GM23338 (cell line): ENCODE data around the gene ZMYND8. TPM values are rescaled to one million over a fixed set of nuclear protein-coding genes. Genes with fewer than 3 reads are reported as not detected.

ENCODE experiments used
- CREB1 ChIP-seq: fragments of 250-450 bp; sonication (Bioruptor Pico); IDR thresholded peaks from 2 replicates; pipeline ENCODE4 v1.5.0; 2020; ENCODE audit warnings: low read depth, mild to moderate bottlenecking, moderate library complexity
- EZH2 ChIP-seq: fragments of 200-600 bp; sonication (generic); IDR thresholded peaks from one replicate; pipeline ENCODE4 v1.8.0; 2017; ENCODE audit warnings: antibody characterized with exemption, mild to moderate bottlenecking, low read depth; ENCODE audit not compliant: unreplicated experiment
- EZH2phosphoT487 ChIP-seq: fragments of 200-600 bp; sonication (generic); IDR thresholded peaks from one replicate; pipeline ENCODE4 v1.8.1; 2018; ENCODE audit warnings: antibody characterized with exemption; ENCODE audit not compliant: unreplicated experiment
- JUNB ChIP-seq: IDR thresholded peaks from one replicate; pipeline ENCODE4 v1.6.1; 2016; ENCODE audit warnings: antibody characterized with exemption; ENCODE audit not compliant: unreplicated experiment
- NANOG ChIP-seq: IDR thresholded peaks from 2 replicates; pipeline ENCODE4 v1.6.1; 2016; ENCODE audit warnings: antibody characterized with exemption, borderline replicate concordance
- POLR2AphosphoS5 ChIP-seq: IDR thresholded peaks from 2 replicates; pipeline ENCODE4 v1.6.1; 2016; ENCODE audit warnings: antibody characterized with exemption, low read depth
- STAT1 ChIP-seq: IDR thresholded peaks from one replicate; pipeline ENCODE4 v1.6.1; 2016; ENCODE audit warnings: antibody characterized with exemption; ENCODE audit not compliant: unreplicated experiment
- ZNF114 ChIP-seq: fragments of 250-450 bp; sonication (Bioruptor Pico); IDR thresholded peaks from 2 replicates; pipeline ENCODE4 v1.5.0; 2020; ENCODE audit warnings: mild to moderate bottlenecking, moderate library complexity
- polyA plus RNA-seq: library from polyadenylated mRNA; unstranded; fragments of >200 nt; fragmentation: Nextera tagmentation; extraction: Ambion mirVana; gene quantifications from 2 replicates; pipeline ENCODE4 v1.2.1, GENCODE V29; 2016
- total RNA-seq: library from RNA; depleted of rRNA; stranded (reverse); fragments of >200 nt; shearing (Covaris generic); gene quantifications from 2 replicates; pipeline ENCODE4 v1.2.3, GENCODE V29; 2014
- TF ChIP-seq, protein P1 (sequence below): fragments of 250-450 bp; sonication (Bioruptor Pico); IDR thresholded peaks from 2 replicates; pipeline ENCODE4 v1.5.0; 2020; ENCODE audit warnings: mild to moderate bottlenecking, moderate library complexity
- TF ChIP-seq, protein P2 (sequence below): IDR thresholded peaks from 2 replicates; pipeline ENCODE4 v1.6.1; 2016; ENCODE audit warnings: antibody characterized with exemption

Gene ZMYND8
- total and polyA plus RNA-seq, 2 experiments from 2014 or later, result 70.9 to 128 TPM

DNA sequence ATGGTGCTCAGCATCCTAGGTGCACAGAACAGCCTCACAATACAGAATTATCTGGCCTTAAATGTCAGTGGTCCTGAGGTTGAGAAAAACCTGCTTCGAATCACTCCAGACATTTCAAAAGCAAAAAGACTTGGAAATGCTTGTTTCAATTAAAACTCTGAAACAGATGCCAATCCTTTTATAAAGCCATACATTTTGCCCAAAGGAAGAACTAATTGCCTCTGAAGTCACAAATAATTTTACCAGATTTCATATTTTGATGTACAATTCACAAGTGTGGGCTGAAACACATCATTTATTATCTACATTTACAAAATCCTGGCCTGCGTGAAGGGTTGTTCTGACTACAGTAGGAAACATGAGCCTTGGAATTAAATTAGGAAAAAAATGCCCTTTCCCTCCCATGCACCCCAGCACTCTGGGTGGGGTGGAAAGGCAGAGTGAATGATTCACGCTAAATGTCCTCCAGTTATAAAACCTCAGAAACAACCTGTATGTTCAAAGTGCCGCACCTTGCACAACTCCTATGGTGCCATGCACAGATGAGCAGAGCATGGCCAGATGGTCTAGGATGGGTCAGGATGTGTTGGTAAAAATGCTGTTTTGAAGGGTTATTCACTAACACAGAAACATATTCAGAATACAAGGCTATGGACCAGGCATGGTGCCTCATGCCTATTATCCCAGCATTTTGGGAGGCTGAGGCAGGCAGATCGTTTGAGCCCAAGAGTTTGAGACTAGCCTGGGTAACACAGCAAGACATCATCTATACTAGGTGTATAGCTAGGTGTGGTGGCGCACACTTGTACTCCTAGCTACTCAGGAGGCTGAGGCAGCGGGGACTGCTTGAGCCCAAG is 87.0 kb downstream of the ZMYND8 start (continued):
- TF ChIP-seq, protein P1, sequence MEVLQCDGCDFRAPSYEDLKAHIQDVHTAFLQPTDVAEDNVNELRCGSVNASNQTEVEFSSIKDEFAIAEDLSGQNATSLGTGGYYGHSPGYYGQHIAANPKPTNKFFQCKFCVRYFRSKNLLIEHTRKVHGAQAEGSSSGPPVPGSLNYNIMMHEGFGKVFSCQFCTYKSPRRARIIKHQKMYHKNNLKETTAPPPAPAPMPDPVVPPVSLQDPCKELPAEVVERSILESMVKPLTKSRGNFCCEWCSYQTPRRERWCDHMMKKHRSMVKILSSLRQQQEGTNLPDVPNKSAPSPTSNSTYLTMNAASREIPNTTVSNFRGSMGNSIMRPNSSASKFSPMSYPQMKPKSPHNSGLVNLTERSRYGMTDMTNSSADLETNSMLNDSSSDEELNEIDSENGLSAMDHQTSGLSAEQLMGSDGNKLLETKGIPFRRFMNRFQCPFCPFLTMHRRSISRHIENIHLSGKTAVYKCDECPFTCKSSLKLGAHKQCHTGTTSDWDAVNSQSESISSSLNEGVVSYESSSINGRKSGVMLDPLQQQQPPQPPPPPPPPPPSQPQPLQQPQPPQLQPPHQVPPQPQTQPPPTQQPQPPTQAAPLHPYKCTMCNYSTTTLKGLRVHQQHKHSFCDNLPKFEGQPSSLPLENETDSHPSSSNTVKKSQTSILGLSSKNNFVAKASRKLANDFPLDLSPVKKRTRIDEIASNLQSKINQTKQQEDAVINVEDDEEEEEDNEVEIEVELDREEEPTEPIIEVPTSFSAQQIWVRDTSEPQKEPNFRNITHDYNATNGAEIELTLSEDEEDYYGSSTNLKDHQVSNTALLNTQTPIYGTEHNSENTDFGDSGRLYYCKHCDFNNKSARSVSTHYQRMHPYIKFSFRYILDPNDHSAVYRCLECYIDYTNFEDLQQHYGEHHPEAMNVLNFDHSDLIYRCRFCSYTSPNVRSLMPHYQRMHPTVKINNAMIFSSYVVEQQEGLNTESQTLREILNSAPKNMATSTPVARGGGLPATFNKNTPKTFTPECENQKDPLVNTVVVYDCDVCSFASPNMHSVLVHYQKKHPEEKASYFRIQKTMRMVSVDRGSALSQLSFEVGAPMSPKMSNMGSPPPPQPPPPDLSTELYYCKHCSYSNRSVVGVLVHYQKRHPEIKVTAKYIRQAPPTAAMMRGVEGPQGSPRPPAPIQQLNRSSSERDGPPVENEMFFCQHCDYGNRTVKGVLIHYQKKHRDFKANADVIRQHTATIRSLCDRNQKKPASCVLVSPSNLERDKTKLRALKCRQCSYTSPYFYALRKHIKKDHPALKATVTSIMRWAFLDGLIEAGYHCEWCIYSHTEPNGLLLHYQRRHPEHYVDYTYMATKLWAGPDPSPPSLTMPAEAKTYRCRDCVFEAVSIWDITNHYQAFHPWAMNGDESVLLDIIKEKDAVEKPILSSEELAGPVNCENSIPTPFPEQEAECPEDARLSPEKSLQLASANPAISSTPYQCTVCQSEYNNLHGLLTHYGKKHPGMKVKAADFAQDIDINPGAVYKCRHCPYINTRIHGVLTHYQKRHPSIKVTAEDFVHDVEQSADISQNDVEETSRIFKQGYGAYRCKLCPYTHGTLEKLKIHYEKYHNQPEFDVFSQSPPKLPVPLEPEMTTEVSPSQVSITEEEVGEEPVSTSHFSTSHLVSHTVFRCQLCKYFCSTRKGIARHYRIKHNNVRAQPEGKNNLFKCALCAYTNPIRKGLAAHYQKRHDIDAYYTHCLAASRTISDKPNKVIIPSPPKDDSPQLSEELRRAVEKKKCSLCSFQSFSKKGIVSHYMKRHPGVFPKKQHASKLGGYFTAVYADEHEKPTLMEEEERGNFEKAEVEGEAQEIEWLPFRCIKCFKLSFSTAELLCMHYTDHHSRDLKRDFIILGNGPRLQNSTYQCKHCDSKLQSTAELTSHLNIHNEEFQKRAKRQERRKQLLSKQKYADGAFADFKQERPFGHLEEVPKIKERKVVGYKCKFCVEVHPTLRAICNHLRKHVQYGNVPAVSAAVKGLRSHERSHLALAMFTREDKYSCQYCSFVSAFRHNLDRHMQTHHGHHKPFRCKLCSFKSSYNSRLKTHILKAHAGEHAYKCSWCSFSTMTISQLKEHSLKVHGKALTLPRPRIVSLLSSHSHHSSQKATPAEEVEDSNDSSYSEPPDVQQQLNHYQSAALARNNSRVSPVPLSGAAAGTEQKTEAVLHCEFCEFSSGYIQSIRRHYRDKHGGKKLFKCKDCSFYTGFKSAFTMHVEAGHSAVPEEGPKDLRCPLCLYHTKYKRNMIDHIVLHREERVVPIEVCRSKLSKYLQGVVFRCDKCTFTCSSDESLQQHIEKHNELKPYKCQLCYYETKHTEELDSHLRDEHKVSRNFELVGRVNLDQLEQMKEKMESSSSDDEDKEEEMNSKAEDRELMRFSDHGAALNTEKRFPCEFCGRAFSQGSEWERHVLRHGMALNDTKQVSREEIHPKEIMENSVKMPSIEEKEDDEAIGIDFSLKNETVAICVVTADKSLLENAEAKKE (CRISPR knock-in tag), result no peak
- no peak for TF ChIP-seq NANOG
- no peak for TF ChIP-seq STAT1
- TF ChIP-seq CREB1 (CRISPR knock-in tag), result no peak
- TF ChIP-seq, protein P2, sequence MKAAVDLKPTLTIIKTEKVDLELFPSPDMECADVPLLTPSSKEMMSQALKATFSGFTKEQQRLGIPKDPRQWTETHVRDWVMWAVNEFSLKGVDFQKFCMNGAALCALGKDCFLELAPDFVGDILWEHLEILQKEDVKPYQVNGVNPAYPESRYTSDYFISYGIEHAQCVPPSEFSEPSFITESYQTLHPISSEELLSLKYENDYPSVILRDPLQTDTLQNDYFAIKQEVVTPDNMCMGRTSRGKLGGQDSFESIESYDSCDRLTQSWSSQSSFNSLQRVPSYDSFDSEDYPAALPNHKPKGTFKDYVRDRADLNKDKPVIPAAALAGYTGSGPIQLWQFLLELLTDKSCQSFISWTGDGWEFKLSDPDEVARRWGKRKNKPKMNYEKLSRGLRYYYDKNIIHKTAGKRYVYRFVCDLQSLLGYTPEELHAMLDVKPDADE, result no peak
- no peak for TF ChIP-seq EZH2phosphoT487
- no peak for TF ChIP-seq EZH2
- no peak for TF ChIP-seq JUNB
- TF ChIP-seq ZNF114 (CRISPR knock-in tag), result no peak
- no peak for TF ChIP-seq POLR2AphosphoS5
